ENCODE measurements around the gene MTHFSD.

GRCh38 chr16:86571530-86571915 lies 16.5 kb upstream of the MTHFSD start:
- TF ChIP-seq ARNTL (CRISPR knock-in tag; IDR thresholded peaks at IDR 0.05; ENCODE audit: borderline replicate concordance, low read depth) (no peak), CSDC2 (CRISPR knock-in tag; IDR thresholded peaks at IDR 0.05) (no peak), ZFP30 (CRISPR knock-in tag; IDR thresholded peaks at IDR 0.05) (no peak), ZNF70 (CRISPR knock-in tag; IDR thresholded peaks at IDR 0.05) (no peak), CREB5 (CRISPR knock-in tag; IDR thresholded peaks at IDR 0.05; ENCODE audit: low read depth) (no peak), TOX (CRISPR knock-in tag; IDR thresholded peaks at IDR 0.05; ENCODE audit: borderline replicate concordance) (no peak), BACH2 (CRISPR knock-in tag; IDR thresholded peaks at IDR 0.05; ENCODE audit: borderline replicate concordance) (no peak), PPARA (CRISPR knock-in tag; IDR thresholded peaks at IDR 0.05; ENCODE audit: borderline replicate concordance) (no peak), ZNF8 (CRISPR knock-in tag; IDR thresholded peaks at IDR 0.05) (no peak), SNAI2 (CRISPR knock-in tag; IDR thresholded peaks at IDR 0.05) (no peak), GLIS3 (CRISPR knock-in tag; IDR thresholded peaks at IDR 0.05) (no peak), RARB (CRISPR knock-in tag; IDR thresholded peaks at IDR 0.05) (no peak)
